ENCODE results near the gene ZBTB7A. TPM values are rescaled to one million over a fixed set of nuclear protein-coding genes. Genes with fewer than 3 reads are reported as not detected.

Gene ZBTB7A
- total and polyA plus RNA-seq, 10 of the 15 experiments (the other 5 are each of a cell fraction or from before 2014, with no cell fraction given), result 0.26 to 42.4 (median 4.5) TPM

- DNase-seq (ENCODE audit: low read depth, low spot score) (no peak), FAIRE-seq (no peak), ATAC-seq (no peak)
- Histone ChIP-seq H3K27me3 (replicated peaks in 1 of 2; ENCODE audit: control insufficient read depth in 2 of 2, insufficient read depth in 2 of 2, low read length in 1 of 2) (no peaks in the 10 kb centered on the region), H3K4me1 (ENCODE audit: control insufficient read depth, insufficient read depth, low read length) (no peaks in the 10 kb centered on the region), H4K20me1 (ENCODE audit: control insufficient read depth, insufficient read depth) (peaks cover 7% of the 10 kb centered on the region; the same call in 1 of the 2 replicates), H3K4me3 (no peak overlapping the region), H3K9ac (ENCODE audit: control insufficient read depth, insufficient read depth, low read length) (no peak overlapping the region), H3K27ac (ENCODE audit: control insufficient read depth, insufficient read depth) (no peak overlapping the region), H3K36me3 (ENCODE audit: control insufficient read depth in 2 of 2, insufficient read depth in 2 of 2, low read length in 1 of 2) (peaks cover 12 to 24% of the 10 kb centered on the region in 2 experiments), H3K9me3 (replicated peaks; ENCODE audit: control insufficient read depth, insufficient read depth, low read length) (no peaks in the 10 kb centered on the region; the same call in 2 of the 3 replicates), H3K4me2 (ENCODE audit: control insufficient read depth, insufficient read depth) (no peak overlapping the region), H3K79me2 (ENCODE audit: control insufficient read depth, insufficient read depth, low read length) (peaks cover 14% of the 10 kb centered on the region), H2AFZ (ENCODE audit: control insufficient read depth, low read depth, low read length) (no peak overlapping the region)
- ChIA-PET CTCF (no interaction called here), RAD21 (ENCODE audit: unreplicated experiment) (no interaction called here), POLR2A (no interaction called here), SMC1A (ENCODE audit: uncharacterized antibody, unreplicated experiment) (no interaction called here)
- WGBS (ENCODE audit: insufficient coverage, insufficient replicate concordance, low lambda C conversion rate, missing lambda C conversion rate), result 94% methylated on average over 6 of the region's 7 CpGs
- TF ChIP-seq BHLHE40 (IDR thresholded peaks at IDR 0.05; ENCODE audit: borderline replicate concordance in 1 of 2, low read depth in 2 of 2, low read length in 1 of 2) (no peak), CEBPB (IDR thresholded peaks at IDR 0.05; ENCODE audit: borderline replicate concordance in 1 of 2, low read depth in 2 of 2, low read length in 2 of 2) (no peak), ZNF274 (IDR thresholded peaks at IDR 0.05; ENCODE audit: insufficient read depth, insufficient read length) (no peak), SP1 (IDR thresholded peaks at IDR 0.05; ENCODE audit: low read depth, low read length) (no peak), BACH1 (IDR thresholded peaks at IDR 0.05; ENCODE audit: borderline replicate concordance) (no peak), RB1 (IDR thresholded peaks at IDR 0.05; ENCODE audit: borderline replicate concordance) (no peak), EED (IDR thresholded peaks at IDR 0.05; ENCODE audit: low read depth) (no peak), TCF3 (IDR thresholded peaks at IDR 0.05; ENCODE audit: borderline replicate concordance, insufficient read depth, low read depth, low read length) (no peak), CUX1 (IDR thresholded peaks at IDR 0.05; ENCODE audit: insufficient replicate concordance, low read depth, low read length) (no peak), SMAD5 (IDR thresholded peaks at IDR 0.05; ENCODE audit: low read depth) (no peak), BRCA1 (IDR thresholded peaks at IDR 0.05; ENCODE audit: low read depth, low read length) (no peak), KDM1A (IDR thresholded peaks at IDR 0.05; ENCODE audit: borderline replicate concordance) (no peak), RELB (IDR thresholded peaks at IDR 0.05; ENCODE audit: low read depth) (no peak), IRF3 (IDR thresholded peaks at IDR 0.05) (no peak), SIX5 (IDR thresholded peaks at IDR 0.05; ENCODE audit: low read depth, low read length, severe bottlenecking) (no peak), NR2C1 (IDR thresholded peaks at IDR 0.05) (no peak), BCL11A (IDR thresholded peaks at IDR 0.05; ENCODE audit: low read depth, low read length) (no peak)
- no TSS peak for BruUV-seq (replicated peaks)
- in situ Hi-C loops (cut with MboI) (no loop called here), intact Hi-C loops (cut with micrococcal nuclease; ENCODE audit: unreplicated experiment) (no loop called here)
Measured at GRCh38 chr19:4046362-4046691, 20.4 kb downstream of the ZBTB7A start.

Measured in GM12878 (cell line).